ENCODE results near the gene DGKG.

- TF ChIP-seq POLR2A (IDR thresholded peaks at IDR 0.05; ENCODE audit: low read depth, low read length) (no peak), POLR2AphosphoS5 (IDR thresholded peaks at IDR 0.05; ENCODE audit: low read depth, low read length) (no peak), TAF1 (IDR thresholded peaks at IDR 0.05; ENCODE audit: borderline replicate concordance, low read depth, low read length) (no peak)
Observed at GRCh38 chr3:186118692-186119091, 243.3 kb downstream of the DGKG start.

Data from GM12892 (cell line).